HG03196 (cell line): ENCODE data around the gene RAB15.

ENCODE experiments used
- ATAC-seq: cut with Tn5 transposase; IDR thresholded peaks from one replicate; pipeline ENCODE4 v1.9.1; 2021; ENCODE audit not compliant: unreplicated experiment

The RAB15 gene

GRCh38 chr14:64956697-64957406, 15.3 kb downstream of the RAB15 start:
- ATAC-seq: no peak

- ATAC-seq: no peak
These were observed 16.8 kb downstream of the RAB15 start for GRCh38 chr14:64955297-64955696.

- no peak for ATAC-seq
These were observed 17.5 kb downstream of the RAB15 start for GRCh38 chr14:64954491-64955240.

GRCh38 chr14:64953661-64954060, 18.5 kb downstream of the RAB15 start:
- no peak for ATAC-seq

- ATAC-seq: no peak
These were observed 18.9 kb downstream of the RAB15 start for GRCh38 chr14:64953310-64953654.

- no peak for ATAC-seq
These were observed 19.4 kb downstream of the RAB15 start for GRCh38 chr14:64952598-64953309.

GRCh38 chr14:64951724-64952123, 20.4 kb downstream of the RAB15 start:
- ATAC-seq: no peak

GRCh38 chr14:64951291-64951690, 20.8 kb downstream of the RAB15 start:
- no peak for ATAC-seq

- ATAC-seq: no peak
These were observed 21.2 kb downstream of the RAB15 start for GRCh38 chr14:64950889-64951288.

GRCh38 chr14:64948612-64949210, 23.4 kb downstream of the RAB15 start:
- ATAC-seq: no peak

GRCh38 chr14:64947710-64948611, 24.2 kb downstream of the RAB15 start:
- ATAC-seq: no peak

- ATAC-seq: no peak
These were observed 25.7 kb downstream of the RAB15 start for GRCh38 chr14:64946310-64947045.

- no peak for ATAC-seq
These were observed 26.5 kb downstream of the RAB15 start for GRCh38 chr14:64945431-64946178.

- no peak for ATAC-seq
These were observed 27.3 kb downstream of the RAB15 start for GRCh38 chr14:64944861-64945260.

GRCh38 chr14:64944041-64944440, 28.1 kb downstream of the RAB15 start:
- no peak for ATAC-seq

GRCh38 chr14:64943556-64943955, 28.6 kb downstream of the RAB15 start:
- ATAC-seq: no peak

- ATAC-seq: no peak
These were observed 29.5 kb downstream of the RAB15 start, which contains the start of gene GPX2 for GRCh38 chr14:64942531-64943111. GPX2 (minus strand) TSS chr14:64942745; CDS start chr14:64942726, 19 bp downstream.

- ATAC-seq: no peak
These were observed 31.7 kb downstream of the RAB15 start for GRCh38 chr14:64940336-64940910.
